Measurements from ENCODE around the gene DOCK3.

The DOCK3 gene

DNA sequence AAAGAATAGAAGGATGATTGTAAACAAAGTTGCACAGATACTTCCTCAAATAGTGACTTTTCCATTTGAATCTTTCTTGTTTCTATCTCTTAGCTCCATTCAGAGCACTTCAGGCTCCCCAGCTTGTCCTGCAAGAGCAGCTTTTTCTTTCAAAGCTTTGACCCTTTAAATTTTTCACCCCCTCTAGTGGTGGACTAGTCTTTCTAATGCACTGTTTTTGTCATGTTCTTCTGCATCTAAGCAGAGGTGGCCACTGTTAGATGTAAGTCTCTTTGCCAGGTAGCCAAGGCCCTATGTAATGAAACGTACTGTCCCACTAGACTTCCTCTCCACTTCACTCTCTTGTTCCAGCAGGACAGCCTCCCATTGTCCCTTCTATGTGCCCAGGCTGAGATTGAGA lies 636.3 kb downstream of the DOCK3 start:
- no peak for DNase-seq (ENCODE audit: low read depth in 3 of 3)

DNA sequence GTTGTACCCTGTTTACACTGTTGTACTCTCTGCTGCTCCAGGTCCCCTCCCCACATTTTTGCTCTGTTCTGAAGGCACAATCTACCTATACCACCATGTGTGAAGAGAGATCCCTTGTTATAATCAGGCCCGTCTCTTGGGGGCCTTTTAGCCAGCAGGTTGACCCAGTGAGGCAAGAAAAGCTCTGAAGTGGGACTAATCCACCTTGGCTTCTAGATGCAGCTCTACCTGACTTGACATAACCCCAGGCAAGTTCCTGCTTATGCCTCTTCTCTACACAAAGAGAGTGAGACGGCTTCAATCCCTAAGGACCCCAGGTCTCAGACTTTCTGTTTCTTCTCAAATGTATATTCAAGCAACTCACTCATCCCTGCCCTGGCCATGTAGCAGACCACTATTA lies 653.5 kb downstream of the DOCK3 start:
- no peak for DNase-seq (ENCODE audit: low read depth in 3 of 3)

DNA sequence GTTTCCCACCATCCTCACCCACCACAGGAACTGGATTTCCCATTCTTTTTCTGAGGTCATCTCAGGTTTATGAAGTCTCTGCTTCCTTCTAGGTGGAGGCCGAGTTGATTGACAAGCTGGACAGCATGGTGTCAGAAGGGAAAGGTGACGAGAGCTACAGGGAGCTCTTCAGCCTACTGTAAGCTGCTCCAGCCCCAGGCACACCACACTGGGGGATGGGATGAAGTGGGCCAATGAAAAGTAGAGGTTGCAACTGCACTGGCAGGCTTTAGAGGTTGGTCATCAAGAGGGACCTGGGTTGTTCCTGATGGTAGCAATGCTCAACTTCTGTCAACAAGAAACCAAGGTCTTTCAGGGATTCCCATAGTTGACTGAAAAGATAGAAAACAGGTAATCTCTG lies 655.3 kb downstream of the DOCK3 start:
- DNase-seq (ENCODE audit: low read depth in 3 of 3): no peak

DNA sequence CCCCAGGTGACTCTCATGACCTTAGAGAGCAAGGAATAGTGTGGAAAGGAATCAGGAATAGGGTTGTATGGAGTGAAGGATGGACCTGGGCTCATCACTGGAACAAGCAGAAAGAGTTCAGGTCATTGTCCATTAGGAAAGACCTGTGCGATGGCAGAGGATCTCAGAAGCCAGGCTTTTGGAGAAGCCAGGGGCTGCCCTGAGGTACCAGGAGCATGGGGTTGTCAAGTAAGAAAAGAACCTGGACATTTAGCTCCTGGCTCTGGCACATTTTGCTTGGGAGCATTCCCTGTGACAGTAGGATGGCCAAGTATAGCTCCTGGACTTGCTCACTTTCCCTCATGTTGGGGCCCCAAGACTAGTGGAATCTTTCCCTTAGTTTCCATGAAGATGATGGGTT lies 657.4 kb downstream of the DOCK3 start:
- no peak for DNase-seq (ENCODE audit: low read depth in 3 of 3)

DNA sequence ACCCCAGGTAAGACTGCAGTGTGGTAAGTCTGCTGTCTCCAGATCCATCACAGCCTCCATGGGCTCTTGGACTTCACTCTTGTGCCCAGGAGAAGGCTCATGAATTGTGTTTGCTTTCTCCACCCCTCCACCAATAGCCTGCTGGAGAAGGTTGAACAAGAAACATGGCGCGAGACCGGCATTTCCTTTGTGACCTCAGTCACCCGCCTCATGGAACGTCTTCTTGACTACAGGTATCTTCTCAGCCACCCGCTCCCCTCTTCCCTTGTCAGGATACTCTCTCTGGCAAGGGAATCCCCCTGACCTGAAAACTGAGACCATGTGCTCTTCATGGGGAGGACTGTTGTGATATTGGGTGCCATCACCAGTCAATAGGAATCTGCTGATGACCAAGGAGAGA lies 658.3 kb downstream of the DOCK3 start:
- DNase-seq (ENCODE audit: low read depth in 3 of 3): no peak

DNA sequence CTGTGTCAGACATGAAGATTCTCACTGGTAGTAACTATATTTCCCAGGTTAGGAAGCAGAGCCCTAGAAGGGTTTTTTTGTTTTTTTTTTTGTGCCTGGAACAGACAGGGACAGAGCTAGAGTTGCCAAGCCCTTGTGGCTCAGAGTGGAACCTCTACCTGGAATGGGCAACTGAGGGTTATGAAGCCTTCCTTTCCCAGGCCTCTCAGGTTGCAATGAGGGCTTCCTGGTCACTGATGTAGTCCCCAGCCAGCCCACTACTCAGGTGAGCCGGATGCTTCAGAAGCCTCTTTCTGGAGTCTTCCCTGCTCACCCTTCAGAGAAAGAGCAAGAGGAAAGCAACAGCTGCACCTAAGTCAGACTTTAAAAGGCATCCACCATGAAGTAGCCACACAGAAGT lies 661.5 kb downstream of the DOCK3 start:
- no peak for DNase-seq (ENCODE audit: low read depth in 3 of 3)

DNA sequence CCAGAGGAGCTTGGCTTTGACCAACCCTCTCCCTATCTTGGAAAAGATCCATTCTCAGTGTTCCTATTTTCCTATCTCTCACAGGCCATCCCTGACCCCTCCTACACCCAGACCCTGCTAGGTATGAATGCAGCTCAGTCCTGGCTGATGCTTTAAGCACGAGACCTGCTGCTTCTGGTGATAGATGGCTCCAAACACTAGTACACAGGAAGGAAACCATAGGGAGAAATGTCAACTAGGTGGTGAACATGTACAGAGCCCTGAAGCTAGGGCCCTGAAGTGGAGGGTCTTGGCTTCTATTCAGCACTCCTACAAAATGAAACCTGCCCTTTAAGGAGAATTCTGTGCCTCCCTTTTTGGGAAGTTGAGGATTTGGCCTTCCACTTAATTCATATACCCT lies 662.9 kb downstream of the DOCK3 start:
- no peak for DNase-seq (ENCODE audit: low read depth in 3 of 3)

DNA sequence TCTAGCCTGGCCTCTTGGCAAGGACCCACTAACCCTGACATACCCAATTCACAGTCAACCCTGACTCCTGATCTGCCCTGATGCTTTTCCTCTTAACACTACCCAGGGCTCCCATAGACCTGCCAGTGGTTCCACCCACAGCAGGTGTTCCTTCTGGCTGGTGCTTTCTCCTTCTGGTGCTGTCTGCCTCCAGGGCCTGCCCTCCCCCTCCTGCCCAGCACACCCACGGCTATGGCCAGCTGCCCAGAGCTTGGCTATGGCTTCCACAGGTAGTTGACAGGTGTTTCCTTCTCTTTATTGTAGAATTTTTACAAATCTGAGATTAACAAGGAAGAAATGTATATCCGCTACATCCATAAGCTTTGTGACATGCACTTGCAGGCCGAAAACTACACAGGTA lies 663.9 kb downstream of the DOCK3 start:
- no peak for DNase-seq (ENCODE audit: low read depth in 3 of 3)

DNA sequence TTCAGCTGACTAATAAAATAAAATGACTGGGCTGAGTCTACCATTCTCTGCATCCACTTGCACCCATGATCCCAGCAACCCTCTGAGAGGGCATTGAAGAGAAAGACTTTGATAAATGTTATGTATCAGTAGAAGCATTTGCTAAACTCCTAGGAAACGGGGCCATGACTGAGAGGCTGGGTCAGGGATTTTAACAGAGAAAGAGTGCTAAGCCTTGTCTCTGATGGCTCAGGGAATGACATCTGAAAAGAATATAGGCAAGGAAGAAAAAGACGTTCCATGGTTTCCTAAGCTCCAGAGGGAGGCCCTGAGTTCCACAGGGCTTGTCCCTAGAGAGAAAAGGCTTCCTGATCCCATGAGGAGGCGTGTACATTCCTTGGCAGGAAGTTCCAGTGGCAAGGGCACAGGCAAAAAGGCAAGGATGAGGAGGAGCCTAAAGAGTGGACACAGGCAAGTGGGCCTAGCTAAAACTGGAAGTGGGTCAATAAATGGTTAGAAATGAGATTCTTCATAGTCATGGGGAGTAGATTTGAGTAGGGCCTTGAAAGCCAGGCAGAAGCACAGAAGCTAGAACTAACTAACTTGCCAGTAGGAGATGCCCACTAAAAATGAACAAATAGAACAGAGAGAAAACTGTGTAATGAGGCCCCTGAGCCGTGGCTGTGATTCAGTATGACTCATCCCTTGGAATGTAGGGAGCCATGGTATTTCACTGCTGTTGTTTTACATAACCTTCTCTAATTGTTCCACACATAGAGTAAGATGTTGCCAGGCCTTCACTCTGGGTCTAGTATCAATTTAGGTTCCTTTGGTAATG lies 665.5 kb downstream of the DOCK3 start:
- no peak for DNase-seq (ENCODE audit: low read depth in 3 of 3)

DNA sequence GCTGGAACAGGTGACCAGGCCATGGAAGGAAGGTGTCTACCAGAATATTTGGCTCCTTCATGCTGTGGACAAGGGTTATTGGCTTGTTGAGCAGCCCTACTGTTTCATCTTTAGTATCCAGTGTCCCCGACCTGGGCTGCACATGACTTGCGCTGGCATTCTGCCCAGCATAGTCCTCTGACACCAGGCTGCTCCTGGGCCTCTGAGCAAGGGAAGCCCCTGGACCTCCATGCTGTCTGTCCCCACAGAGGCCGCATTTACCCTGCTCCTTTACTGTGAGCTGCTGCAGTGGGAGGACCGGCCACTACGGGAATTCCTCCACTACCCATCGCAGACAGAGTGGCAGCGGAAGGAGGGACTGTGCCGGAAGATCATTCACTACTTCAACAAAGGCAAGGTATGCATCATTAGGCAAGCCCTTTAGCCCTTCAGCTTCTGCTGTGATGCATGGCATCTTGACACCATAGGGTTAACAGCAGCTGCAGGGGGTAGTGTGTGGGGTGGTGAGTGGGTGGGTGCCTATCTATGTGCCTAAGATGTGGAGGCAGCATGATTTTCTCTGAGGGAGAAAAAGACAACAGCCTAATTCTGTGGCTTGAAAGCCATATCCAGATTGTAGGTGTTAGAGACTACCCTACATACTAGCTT lies 666.4 kb downstream of the DOCK3 start:
- DNase-seq (ENCODE audit: low read depth in 3 of 3): no peak

DNA sequence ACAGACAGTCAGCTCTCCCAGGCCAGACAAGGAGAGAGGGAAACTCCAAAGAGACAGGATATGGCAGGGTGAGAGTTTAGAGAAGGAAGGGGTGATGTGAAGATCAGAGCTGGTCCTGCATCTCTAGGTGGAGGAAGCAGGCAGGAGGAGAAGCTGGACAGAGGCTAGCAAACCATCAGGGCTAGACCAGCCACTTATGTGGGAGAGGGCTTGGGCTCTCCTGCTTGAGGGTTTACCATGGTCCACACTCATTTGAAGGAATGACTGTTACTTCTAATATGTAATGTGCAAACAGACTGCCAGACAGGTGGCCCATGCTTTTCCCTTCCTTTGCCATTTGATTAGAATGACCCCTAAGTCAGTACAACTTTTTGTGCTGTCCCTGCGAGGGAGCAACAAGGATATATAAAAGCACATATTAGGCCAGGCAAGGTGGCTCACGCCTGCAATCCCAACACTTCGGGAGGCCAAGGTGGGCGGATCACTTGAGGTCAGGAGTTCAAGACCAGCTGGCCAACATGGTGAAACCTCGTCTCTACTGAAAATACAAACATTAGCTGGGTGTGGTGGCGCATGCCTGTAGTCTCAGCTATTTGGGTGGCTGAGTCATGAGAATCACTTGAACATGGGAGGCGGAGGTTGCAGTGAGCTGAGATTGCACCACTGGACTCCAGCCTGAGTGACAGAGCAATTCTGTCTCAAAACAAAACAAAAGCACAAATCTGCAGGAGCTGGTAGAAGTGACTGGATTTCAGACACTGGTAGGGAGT lies 669.4 kb downstream of the DOCK3 start:
- no peak for DNase-seq (ENCODE audit: low read depth in 3 of 3)

DNA sequence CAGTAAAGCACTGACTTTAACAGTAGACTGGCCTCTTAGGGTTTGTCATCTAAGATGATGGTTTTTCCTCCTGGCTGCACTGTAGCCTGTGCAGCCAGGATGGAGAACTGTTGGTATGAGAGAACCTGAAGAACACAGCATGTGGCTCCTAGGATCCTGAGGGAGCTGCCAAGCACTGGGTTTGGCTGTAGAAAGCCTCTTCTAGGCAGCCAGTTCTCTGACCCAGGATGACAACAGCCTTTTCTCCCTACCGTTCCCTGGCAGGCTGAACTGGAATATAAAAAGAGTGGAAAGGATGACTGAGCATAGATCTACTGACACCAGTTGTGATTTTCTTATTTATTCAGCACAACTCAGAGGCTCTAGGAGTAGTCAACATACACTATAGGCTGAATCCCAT lies 676.0 kb downstream of the DOCK3 start:
- DNase-seq (ENCODE audit: low read depth in 3 of 3): no peak

DNA sequence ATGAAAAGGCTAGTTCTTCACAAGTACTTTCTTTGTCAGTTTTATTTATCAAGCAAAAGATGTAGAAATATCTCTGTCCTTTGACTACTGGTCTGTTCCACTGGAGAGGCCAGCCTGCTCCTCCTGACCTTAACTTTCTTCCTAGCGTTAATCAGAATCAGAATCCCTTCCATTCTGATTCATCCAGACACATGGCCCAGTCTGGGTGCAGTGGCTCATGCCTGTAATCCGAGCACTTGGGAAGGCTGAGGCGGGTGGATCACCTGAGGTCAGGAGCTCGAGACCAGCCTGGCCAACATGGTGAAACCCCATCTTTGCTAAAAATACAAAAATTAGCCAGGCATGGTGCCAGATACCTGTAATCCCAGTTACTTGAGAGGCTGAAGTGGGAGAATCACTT lies 678.4 kb downstream of the DOCK3 start:
- DNase-seq (ENCODE audit: low read depth in 3 of 3): no peak

DNA sequence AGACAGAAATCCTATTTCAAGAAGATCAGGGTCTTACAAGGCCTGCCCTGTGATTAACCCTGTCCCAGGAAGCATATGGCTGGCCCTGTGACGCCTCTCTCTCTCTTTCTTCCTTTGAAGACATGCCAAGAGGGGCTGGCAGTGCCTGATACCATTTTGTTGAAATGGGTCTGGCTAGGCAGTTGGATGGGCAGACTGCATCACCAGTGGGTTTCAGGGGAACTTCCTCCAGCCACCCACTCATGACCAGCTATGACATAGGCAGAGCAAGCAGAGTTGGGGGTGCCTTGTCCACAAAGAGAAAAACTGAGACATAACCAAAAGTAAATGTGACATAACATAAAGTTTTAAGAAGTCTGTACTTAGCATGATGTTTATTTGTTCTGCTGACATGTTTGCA lies 679.0 kb downstream of the DOCK3 start:
- no peak for DNase-seq (ENCODE audit: low read depth in 3 of 3)

DNA sequence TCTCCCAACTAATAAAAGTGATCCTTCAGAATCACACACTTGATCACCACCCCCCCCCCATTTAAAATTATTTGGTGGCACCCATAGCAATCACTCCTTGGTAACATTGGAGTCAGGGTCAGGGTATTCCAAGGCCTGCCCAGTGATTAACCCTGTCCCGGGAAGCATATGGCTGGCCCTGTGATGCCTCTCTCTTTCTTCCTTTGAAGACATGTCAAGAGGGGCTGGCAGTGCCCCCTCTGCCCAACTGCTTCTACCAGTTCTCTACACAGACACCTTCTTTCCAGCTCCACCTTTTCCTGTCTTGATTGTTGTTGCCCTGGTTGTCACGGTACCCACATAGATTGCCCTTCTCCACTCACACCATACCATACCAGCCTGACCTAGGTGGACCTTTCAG lies 679.4 kb downstream of the DOCK3 start:
- DNase-seq (ENCODE audit: low read depth in 3 of 3): no peak

DNA sequence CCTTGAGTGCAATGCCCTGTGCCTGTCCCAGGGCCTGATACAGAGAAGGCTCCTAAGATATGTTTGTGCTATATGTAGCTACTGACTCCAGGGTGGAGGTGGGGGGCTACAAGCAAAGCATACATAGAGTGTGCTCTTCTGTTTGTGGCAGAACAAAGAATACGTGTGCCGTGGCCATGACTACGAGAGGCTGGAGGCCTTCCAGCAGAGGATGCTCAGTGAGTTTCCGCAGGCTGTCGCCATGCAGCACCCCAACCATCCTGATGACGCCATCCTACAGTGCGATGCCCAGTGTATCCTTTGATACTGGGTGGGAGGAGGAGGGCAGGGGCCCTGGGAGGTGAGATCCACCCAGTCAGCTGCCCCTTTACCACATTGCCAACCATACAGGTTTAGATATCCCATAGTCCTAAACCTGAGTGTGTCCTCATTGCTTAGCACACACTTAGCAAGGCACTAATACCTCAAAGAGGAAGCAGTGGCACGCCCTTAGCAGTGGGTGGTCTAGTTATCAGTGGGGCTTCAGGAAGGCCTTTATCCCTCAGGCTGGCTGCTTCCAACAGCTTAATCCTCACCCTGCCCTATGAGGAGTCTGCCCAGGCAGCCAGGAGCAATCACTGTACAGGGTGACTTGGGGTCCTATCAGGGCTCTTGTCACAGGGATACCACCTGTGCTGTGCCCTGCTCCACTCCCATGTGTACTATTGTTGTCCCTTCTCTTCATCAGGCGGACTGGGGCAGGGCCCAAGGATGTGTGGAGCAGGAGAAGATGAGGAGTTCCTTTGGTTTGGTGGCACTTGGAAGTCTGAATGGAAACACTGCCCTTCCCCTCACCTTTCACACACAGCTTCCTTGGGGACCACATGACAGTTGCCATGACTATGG lies 680.2 kb downstream of the DOCK3 start:
- no peak for DNase-seq (ENCODE audit: low read depth in 3 of 3)

DNA sequence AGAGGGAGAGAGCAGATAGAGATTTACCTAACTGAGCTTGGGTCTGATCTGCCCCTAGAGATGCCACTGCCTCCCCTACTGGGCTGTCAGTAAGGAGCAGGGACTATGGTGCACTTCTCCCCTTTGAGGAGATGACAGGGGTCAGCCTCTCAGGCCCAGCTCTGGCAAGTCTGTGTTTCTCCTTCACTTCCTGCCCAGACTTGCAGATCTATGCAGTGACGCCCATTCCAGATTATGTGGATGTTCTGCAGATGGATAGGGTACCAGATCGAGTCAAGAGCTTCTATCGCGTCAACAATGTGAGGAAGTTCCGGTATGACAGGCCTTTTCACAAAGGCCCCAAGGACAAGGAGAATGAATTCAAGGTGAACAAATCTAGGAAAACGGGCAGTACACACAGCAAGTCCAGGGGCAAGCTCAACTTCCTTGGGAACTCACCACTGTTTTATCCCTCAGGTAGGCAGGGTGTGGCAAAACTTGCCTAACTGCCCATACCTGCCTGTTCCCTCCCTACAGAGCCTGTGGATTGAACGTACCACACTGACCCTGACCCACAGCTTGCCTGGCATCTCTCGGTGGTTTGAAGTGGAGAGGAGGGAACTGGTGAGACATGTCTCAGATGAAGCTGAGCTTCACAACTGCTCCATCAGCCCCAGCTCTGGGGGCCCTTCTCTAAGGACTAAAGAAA lies 681.3 kb downstream of the DOCK3 start:
- no peak for DNase-seq (ENCODE audit: low read depth in 3 of 3)

DNA sequence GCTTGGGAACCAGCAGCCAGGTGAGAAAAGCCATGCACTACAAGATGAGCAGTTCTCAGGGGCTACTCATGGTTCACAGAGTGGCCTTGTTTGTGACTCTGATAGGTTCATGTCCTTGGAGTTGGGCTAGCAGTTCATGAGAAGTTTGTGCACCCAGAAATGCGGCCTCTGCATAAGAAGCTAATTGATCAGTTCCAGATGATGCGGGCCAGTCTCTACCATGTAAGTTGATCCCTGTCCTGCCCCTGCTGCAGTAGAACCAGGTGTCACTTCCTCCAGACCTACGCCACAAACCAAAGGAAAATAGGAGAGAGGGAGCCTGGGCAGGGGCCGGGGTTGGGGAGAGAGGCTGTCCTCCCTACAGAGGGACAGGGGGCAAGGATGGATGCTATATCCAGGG lies 683.1 kb downstream of the DOCK3 start:
- DNase-seq (ENCODE audit: low read depth in 3 of 3): no peak

DNA sequence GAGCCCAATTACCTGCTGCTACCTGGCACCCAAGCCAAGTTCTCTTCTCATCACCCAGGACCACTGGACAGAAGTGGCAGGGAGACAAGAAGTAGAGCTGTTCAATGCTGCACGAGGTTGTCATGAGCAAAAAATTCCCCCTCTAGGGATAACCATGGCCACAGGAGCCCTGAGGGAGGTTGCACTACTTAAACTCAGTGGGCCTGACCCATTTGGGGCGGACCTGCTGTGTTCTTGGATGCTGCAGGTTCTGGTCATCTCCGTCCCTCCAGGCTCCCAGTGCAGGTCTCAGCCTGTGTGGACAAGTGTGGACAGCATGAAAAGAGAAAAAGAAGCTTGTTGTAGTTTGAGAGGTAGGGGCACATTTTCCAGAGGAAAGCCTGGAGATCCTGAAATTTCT lies 684.3 kb downstream of the DOCK3 start:
- DNase-seq (ENCODE audit: low read depth in 3 of 3): no peak

DNA sequence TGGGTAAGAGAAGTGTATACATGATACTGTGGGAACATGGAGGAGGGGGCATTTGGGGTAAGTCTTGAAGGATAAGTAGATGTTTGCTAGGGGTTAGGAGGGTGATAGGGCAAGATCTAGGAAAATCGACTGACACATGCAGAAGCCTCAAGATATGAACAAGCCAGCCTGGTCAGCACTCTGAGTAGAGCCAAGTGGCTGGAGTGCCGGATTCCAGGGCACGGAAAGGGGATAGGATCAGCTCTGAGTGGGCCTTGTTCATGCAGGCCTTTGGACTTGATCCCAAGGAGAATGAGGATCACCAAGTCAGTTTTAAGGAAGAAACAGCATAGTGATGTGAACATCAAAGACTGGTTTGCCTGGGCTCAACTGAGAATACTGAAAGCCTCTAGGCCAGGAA lies 686.1 kb downstream of the DOCK3 start:
- no peak for DNase-seq (ENCODE audit: low read depth in 3 of 3)

DNA sequence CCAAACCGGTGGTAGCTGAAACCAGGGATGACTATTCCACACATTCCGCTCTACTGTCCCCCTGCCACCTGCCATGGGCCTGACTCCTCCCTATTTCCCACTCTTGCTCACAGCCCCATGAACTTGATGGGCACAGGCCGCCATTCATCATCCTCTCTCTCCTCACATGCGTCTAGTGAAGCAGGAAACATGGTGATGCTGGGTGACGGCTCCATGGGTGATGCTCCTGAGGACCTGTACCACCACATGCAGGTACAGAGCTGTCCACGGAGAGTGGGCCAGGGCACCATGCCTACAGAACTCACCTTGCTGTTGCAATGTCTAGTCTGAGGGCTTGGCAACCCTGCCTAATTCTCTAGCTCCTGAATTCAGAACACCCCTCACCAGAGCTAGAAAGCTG lies 687.0 kb downstream of the DOCK3 start:
- DNase-seq (ENCODE audit: low read depth in 3 of 3): no peak

All from stimulated activated CD4-positive, alpha-beta T cell treated with anti-CD3 and anti-CD28 coated beads, TNF-alpha, amount 100 ng/mL, for 24 hours (primary cell).